ENCODE data around the gene CDT1.

Gene CDT1

GRCh38 chr16:88806491-88807111, 3.0 kb downstream of the CDT1 start:
- DNase-seq: no peak

- DNase-seq: no peak
Observed at GRCh38 chr16:88807142-88807625, 3.6 kb downstream of the CDT1 start.

DNA sequence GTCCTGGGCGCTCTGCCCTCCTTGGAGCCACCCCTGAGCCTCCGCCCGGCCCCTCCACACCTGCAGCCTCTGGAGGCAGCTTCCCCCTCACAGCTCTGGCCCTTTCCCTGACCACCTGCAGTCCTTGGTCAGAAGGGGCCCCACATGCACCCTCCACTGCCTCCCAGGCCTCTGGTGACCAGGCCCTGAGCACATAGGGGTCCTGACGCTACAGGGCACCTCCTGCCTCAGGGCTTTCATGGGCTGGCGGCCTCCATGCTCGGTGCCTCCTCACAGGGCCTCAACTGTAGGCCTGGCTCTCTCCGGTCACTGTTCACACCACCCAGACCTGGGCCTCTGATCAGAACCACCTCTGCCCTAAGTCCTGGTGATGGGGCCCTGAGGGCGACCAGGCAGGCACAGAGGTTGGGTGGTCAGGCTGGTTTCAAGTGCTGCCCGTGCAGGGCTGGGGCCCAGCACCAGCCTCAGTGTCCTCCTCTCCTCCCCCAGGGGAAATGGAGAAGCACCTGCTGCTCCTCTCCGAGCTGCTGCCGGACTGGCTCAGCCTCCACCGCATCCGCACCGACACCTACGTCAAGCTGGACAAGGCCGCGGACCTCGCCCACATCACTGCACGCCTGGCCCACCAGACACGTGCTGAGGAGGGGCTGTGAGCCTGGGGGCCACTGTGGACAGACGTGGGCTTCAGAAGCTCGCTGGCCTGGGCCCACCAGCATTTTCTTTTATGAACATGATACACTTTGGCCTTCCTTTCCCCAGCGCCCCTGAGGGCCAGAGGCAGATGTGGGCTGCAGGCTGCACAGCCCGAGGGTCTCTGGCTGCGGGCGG, 4.3 kb downstream of the CDT1 start:
- no peak for DNase-seq

DNA sequence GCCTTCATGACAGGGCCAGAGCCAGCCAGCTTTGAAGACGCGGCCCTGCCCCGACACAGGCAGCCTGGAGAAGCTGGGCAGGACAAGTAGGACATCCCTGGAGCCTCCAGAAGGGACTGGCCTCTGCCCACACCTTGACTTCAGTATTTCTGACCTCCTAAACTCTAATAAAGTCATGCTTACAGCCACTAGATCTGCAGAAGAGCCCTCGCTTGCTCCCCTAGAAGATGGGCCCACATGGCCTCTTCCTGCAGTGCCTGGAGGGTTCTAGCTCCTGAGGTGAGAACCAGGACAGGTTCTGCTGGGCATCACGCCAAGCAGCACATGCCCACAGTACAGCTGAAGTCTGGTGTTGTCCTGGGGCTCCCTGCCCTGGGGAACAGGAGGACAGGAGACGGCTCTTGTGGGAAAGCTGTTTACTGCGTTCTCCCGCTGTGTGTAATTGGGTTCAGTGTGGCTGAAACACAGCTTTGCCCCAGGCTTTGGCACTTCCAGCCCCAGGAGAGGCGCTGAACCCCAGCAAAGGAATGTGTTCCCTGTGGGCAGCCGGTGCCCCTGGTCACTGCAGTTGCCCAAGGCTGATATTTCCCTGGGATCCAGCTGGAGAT, 5.6 kb downstream of the CDT1 start:
- DNase-seq: peak; percentile 34 to 37

- DNase-seq: peak in 1 of 2 experiments; percentile 43
Observed at GRCh38 chr16:88809676-88810165, 6.1 kb downstream of the CDT1 start.

DNA sequence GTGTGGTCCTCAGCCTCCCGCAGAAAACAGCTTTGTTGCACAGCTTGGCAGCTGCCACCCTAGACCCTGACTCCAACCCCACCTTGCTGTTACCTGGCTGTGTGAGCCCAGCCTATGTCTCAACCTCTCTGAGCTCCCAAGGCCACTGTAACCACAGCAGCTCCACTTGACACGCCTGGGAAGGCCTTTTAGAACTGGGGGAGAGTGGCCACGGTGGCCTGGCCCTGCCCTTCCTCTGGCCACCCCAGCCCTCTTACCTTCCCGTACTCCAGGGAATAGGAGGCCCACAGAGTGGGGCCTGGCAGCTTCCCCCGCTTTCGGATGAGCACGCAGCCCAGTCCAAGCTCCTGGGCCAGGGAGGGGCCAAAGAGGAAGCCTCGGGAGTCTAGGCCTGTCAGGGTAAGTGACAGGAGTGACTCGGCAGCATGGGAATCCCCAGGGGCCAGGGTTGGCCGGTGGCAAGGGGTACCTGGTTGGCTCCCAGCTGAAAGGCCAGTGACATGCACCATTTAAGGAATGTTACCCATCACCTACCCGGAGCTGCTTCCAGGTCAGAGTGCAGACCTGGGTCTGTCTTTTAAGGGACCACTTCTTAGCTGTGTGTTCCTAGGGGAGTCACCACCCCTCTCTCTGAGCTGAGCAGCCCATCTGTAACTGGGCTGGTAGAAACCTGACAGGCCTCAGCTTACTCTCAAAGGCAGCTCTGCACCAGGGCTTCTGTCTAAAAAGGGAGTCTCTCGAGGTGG, 6.8 kb downstream of the CDT1 start:
- DNase-seq: peak; percentile 63 to 72

- DNase-seq: peak; percentile 69
Observed at GRCh38 chr16:88810912-88811768, 7.6 kb downstream of the CDT1 start.

DNA sequence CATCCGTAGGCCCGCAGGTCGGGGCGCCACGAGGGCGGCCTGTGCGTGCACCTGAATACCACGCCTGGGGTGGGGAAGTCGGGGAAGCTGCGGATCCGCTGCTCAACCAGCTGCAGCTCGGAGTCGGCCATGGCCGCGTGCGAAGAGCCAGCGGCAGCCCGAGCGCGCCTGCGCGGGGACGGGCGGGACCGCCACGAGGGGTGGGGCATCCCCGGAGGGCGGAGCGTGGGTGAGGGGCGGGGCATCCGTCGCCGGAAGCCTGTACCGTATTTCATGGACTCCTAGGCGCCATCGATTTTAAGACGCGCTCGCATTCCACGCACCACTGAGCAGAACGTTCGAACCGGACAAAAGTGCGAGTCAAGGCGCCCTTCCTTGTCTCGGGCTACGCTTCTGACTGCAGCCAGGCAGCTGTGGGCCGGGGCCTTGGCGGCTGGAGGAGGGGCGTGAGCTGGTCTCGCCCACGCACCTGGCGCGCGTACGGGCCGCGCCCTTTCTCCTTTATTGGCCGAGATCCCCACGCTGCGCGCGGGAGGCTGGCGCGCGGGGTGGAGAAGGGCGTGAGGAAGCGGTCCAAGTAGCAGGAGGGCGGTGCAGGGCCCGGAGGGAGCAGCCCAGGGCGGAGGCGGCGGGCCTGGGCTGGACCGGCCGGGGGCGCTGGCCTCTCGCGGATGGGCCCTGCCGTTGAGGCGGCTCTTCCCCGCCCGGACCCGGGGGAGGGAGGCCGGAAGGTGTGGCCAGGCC, 8.4 kb downstream of the CDT1 start, which contains the start of gene APRT:
APRT (minus strand) TSS at position 160 of the 744 bp plus-strand sequence; CDS start at position 131, 29 bp downstream.
- DNase-seq: peak; percentile 98

GRCh38 chr16:88812513-88813268, 9.1 kb downstream of the CDT1 start:
- DNase-seq: peak; percentile 47 to 61

- no peak for DNase-seq
Observed at GRCh38 chr16:88813269-88814143, 9.9 kb downstream of the CDT1 start.

DNA sequence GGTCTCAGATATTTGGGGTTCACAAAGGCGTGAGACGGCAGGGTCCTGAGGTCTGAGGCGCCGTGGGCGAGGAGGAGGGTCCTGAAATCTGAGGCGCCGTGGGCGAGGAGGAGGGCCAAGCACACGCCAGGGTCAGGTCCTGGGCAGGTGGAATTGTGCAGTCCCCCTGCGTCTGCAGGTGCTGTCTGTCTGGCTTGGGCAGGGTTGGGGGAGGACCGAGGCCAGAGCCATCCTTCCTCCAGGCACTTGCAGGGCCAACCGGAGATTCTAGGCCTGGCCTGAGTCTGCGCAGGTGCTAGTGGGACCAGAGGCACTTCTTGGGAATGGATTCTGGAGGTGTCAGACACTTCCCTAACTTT, 10.5 kb downstream of the CDT1 start:
- no peak for DNase-seq

DNA sequence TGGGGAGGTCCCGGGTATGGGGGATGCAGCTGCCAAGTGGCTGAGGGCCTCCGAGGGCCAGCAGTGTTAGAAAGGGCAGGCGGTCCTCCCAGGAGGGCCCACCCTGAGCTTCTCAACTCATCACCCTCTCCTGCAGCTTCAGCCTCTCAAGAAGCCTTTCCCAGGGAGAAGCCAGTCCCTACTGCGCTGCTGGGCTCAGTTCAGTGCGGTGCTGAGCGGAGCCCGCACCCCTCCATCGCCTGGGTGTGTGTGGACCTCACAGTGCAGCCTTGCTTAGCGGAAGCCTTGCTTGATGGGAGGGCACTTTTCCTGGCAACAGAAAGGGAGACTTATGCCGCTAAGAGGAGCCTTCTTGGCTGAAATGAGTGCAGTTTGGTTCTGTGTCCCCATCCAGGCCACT, 11.6 kb downstream of the CDT1 start:
- DNase-seq: no peak

DNA sequence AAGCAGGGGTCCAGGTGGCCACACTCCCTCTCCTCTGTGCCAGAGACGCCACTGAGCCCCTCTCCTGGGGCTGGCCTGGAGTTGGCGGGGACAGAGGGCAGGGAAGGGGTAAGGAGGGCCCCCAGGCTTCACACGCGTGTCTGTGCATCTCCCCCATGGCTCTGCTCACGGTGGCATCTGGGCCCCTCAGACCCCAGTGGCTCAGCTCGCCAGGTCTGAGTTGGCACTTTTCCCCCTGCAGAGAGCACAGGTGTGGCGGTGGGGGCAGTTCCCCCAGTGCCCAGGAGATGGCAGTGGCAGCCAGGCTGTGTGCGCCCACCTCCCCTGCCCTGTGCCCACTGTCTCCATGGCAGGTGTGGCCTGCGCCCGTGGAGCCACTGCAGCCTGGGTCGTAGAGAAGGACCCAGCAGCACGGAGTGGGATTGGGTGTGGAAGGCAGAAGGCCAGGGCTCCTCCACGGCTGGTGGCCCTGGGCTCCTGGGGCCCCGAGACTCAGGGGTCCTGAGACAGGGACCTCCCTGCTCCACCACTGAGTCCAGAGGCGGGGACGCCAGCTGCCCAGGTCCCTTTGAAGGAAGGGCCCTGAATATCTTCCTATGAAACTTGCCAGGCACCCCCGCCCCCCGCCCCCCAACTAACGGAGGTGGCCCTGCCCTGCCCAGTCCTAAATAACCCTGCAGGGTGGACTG, 12.5 kb downstream of the CDT1 start:
- peak; percentile 63 to 71 for DNase-seq

DNA sequence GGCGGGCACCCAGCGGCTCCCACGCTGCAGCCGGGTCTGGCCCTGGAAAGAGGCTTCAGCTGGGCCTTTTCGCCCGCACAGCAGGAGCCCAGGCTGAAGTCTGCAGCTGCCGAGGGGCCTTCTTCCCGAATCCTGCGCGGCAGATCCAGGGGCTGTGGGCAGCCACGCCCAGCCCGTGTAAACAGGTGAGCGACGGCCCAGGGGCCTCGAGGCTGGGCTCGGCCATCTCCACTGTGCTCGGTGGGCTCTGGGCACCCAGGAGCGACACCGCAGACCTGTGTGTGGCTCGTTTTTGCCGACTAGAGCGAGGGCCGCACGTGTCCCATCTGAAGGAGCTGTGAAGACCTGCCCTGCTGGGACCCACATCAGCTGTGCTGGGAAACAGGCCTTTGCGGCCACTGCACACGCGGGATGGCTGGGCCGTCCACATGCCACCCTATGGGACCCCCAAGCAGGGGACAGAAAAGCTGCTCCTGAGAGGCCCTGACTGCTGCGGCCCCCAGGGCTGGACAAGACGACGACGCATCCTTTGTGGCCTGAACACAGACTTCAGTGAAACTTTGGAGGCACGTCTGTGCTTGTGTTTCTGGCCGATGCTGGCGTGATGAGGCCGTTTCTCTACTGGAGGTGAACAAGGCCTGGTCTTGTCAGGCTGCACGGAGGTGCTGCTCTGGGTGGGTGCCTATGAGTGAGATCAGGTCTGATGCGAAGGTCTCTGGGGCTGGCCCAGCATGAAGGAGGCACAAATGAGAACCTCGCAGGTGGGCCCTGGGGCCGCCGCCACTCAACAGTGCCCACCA, 13.3 kb downstream of the CDT1 start:
- DNase-seq: no peak

DNA sequence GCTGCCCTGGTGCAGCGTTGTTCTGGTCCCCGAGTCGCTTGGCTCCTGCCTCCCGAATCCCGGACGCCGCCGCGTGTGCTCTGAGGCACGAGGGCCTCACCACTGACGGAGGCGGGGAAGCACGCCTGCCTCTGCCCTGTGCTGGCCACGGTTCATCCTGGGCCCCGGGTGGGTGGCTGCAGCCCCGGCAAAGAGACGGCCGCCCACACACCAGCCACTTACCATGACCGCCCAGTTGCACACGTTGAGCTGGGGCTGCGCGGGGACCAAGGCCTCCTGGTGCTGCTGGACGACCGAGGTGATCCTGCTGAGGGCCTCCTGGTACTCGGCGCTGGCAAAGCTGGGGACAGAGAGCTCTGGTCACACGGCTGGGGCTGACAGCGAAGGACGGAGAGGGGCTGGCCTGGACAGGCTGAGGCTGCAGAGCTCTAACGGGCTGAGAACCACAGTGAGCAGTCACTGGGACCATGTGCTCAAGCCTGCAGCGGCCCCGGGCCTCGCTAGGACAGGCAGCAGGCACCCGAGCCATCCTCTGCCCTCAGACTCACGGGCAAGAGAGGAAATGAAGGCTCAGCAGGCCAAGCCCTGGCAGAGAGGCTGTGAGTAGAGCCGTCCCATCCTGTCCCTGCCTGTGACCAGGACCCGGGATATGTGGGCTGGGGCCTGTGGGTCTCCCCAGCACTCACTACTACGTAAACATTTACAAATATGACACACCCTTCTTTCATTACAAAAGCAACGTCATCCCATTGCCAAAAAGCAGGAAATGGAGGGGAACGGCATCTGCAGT, 14.4 kb downstream of the CDT1 start:
- DNase-seq: no peak

GRCh38 chr16:88818575-88818874, 14.9 kb downstream of the CDT1 start:
- DNase-seq: no peak

GRCh38 chr16:88819126-88819525, 15.5 kb downstream of the CDT1 start:
- DNase-seq: no peak

Data from activated CD4-positive, alpha-beta T cell treated with anti-CD3 and anti-CD28 coated beads, Interleukin-2, amount 50 U/mL, for 48 hours (primary cell).